BLaER1 (cell line): ENCODE results near the gene GNAI1.

Experiments used
- H3K27ac ChIP-seq: shearing (Covaris generic); formaldehyde crosslinking; 2 replicates; pipeline ENCODE4 v1.8.1; 2022
- H3K27me3 ChIP-seq: shearing (Covaris generic); formaldehyde crosslinking; 2 replicates; pipeline ENCODE4 v1.8.1; 2022
- H3K36me3 ChIP-seq: shearing (Covaris generic); formaldehyde crosslinking; 2 replicates; pipeline ENCODE4 v1.8.1; 2022
- H3K4me1 ChIP-seq: shearing (Covaris generic); formaldehyde crosslinking; 2 replicates; pipeline ENCODE4 v1.8.1; 2022
- H3K4me2 ChIP-seq: shearing (Covaris generic); formaldehyde crosslinking; 2 replicates; pipeline ENCODE4 v1.8.1; 2022
- H3K4me3 ChIP-seq: shearing (Covaris generic); formaldehyde crosslinking; 2 replicates; pipeline ENCODE4 v1.8.1; 2022
- H3K9ac ChIP-seq: shearing (Covaris generic); formaldehyde crosslinking; 2 replicates; pipeline ENCODE4 v1.8.1; 2022
- H3K9me3 ChIP-seq: shearing (Covaris generic); formaldehyde crosslinking; 2 replicates; pipeline ENCODE4 v1.8.1; 2022
- H4K20me1 ChIP-seq: shearing (Covaris generic); formaldehyde crosslinking; 2 replicates; pipeline ENCODE4 v1.8.1; 2022
- Cebpa-rat ChIP-seq: shearing (Covaris generic); IDR thresholded peaks from 2 replicates; pipeline ENCODE4 v1.8.1; 2022

Gene GNAI1

GRCh38 chr7:80199051-80199450, 64.4 kb downstream of the GNAI1 start:
- H3K4me3 ChIP-seq: no peak overlapping the region

GRCh38 chr7:80204454-80204853, 69.8 kb downstream of the GNAI1 start:
- Histone ChIP-seq H3K9me3 (no peaks in the 10 kb centered on the region), H3K27me3 (no peaks in the 10 kb centered on the region), H3K4me3 (no peak overlapping the region), H3K27ac (no peak overlapping the region), H3K4me1 (peaks cover 20% of the 10 kb centered on the region), H4K20me1 (no peaks in the 10 kb centered on the region), H3K9ac (no peak overlapping the region), H3K4me2 (no peak overlapping the region), H3K36me3 (peaks cover 20% of the 10 kb centered on the region)
- no peak for TF ChIP-seq Cebpa-rat

More at GRCh38 chr7:80199051-80199450, 64.4 kb downstream of the GNAI1 start:
- H3K9ac ChIP-seq: no peak overlapping the region
- no peaks in the 10 kb centered on the region for H3K4me1 ChIP-seq
- H3K27me3 ChIP-seq: no peaks in the 10 kb centered on the region
- no peaks in the 10 kb centered on the region for H4K20me1 ChIP-seq
- no peak for TF ChIP-seq Cebpa-rat
- peaks cover 22% of the 10 kb centered on the region for H3K36me3 ChIP-seq
- no peaks in the 10 kb centered on the region for H3K9me3 ChIP-seq
- H3K27ac ChIP-seq: no peak overlapping the region
- H3K4me2 ChIP-seq: no peak overlapping the region

GRCh38 chr7:80204919-80205318, 70.3 kb downstream of the GNAI1 start:
- no peak for TF ChIP-seq Cebpa-rat
- Histone ChIP-seq H3K4me1 (peaks cover 20% of the 10 kb centered on the region), H3K36me3 (peaks cover 15% of the 10 kb centered on the region), H3K27ac (no peak overlapping the region), H3K4me3 (no peak overlapping the region), H4K20me1 (no peaks in the 10 kb centered on the region), H3K27me3 (no peaks in the 10 kb centered on the region), H3K4me2 (no peak overlapping the region), H3K9ac (no peak overlapping the region), H3K9me3 (no peaks in the 10 kb centered on the region)

- no peaks in the 10 kb centered on the region for H3K27me3 ChIP-seq
- TF ChIP-seq Cebpa-rat: no peak
- H3K4me1 ChIP-seq: peaks cover 30% of the 10 kb centered on the region
- H3K4me3 ChIP-seq: no peak overlapping the region
- H3K36me3 ChIP-seq: peaks cover 14% of the 10 kb centered on the region
- no peak overlapping the region for H3K27ac ChIP-seq
- no peaks in the 10 kb centered on the region for H4K20me1 ChIP-seq
- peak overlapping the region; percentile 53 for H3K4me2 ChIP-seq
- no peaks in the 10 kb centered on the region; the same call in 1 of the 2 replicates for H3K9me3 ChIP-seq
- H3K9ac ChIP-seq: no peak overlapping the region
Measured at GRCh38 chr7:80206763-80207162, 72.1 kb downstream of the GNAI1 start.

GRCh38 chr7:80207501-80207900, 72.9 kb downstream of the GNAI1 start:
- Histone ChIP-seq H3K9ac (no peak overlapping the region), H3K27me3 (no peaks in the 10 kb centered on the region), H3K4me2 (peak overlapping the region; percentile 53), H3K36me3 (peaks cover 13% of the 10 kb centered on the region), H3K9me3 (no peaks in the 10 kb centered on the region; the same call in 1 of the 2 replicates), H3K27ac (peak overlapping the region; percentile 23; the same call in 1 of the 2 replicates), H3K4me3 (no peak overlapping the region), H4K20me1 (no peaks in the 10 kb centered on the region), H3K4me1 (peaks cover 30% of the 10 kb centered on the region)
- no peak for TF ChIP-seq Cebpa-rat

GRCh38 chr7:80208700-80209099, 74.1 kb downstream of the GNAI1 start:
- Histone ChIP-seq H3K4me1 (peaks cover 30% of the 10 kb centered on the region), H3K36me3 (peaks cover 19% of the 10 kb centered on the region), H3K27ac (no peak overlapping the region), H3K27me3 (no peaks in the 10 kb centered on the region), H3K4me2 (peak overlapping the region; percentile 6; the same call in 1 of the 2 replicates), H3K9me3 (no peaks in the 10 kb centered on the region; the same call in 1 of the 2 replicates), H4K20me1 (no peaks in the 10 kb centered on the region), H3K9ac (no peak overlapping the region), H3K4me3 (no peak overlapping the region)
- TF ChIP-seq Cebpa-rat: no peak

GRCh38 chr7:80210400-80210799, 75.8 kb downstream of the GNAI1 start:
- Histone ChIP-seq H3K9me3 (no peaks in the 10 kb centered on the region; the same call in 1 of the 2 replicates), H3K36me3 (peaks cover 21% of the 10 kb centered on the region), H3K4me1 (peaks cover 30% of the 10 kb centered on the region), H3K27ac (no peak overlapping the region), H4K20me1 (no peaks in the 10 kb centered on the region), H3K4me3 (no peak overlapping the region), H3K27me3 (no peaks in the 10 kb centered on the region), H3K9ac (no peak overlapping the region), H3K4me2 (no peak overlapping the region)
- TF ChIP-seq Cebpa-rat: no peak

- Histone ChIP-seq H3K27ac (no peak overlapping the region), H4K20me1 (no peaks in the 10 kb centered on the region), H3K36me3 (peaks cover 21% of the 10 kb centered on the region), H3K9me3 (no peaks in the 10 kb centered on the region; the same call in 1 of the 2 replicates), H3K4me2 (no peak overlapping the region), H3K4me3 (no peak overlapping the region), H3K27me3 (no peaks in the 10 kb centered on the region), H3K4me1 (peaks cover 29% of the 10 kb centered on the region), H3K9ac (no peak overlapping the region)
- no peak for TF ChIP-seq Cebpa-rat
Measured at GRCh38 chr7:80213814-80214213, 79.2 kb downstream of the GNAI1 start.

GRCh38 chr7:80215734-80216133, 81.1 kb downstream of the GNAI1 start:
- no peaks in the 10 kb centered on the region for H4K20me1 ChIP-seq
- TF ChIP-seq Cebpa-rat: no peak
- H3K4me3 ChIP-seq: no peak overlapping the region
- no peaks in the 10 kb centered on the region for H3K27me3 ChIP-seq
- no peak overlapping the region for H3K27ac ChIP-seq
- H3K36me3 ChIP-seq: peaks cover 21% of the 10 kb centered on the region
- H3K9me3 ChIP-seq: no peaks in the 10 kb centered on the region; the same call in 1 of the 2 replicates
- H3K4me2 ChIP-seq: 0 out of 2 replicates have a peak overlapping the region, but pooled peaks have one; percentile 8
- peaks cover 23% of the 10 kb centered on the region for H3K4me1 ChIP-seq
- H3K9ac ChIP-seq: no peak overlapping the region

- peaks cover 19% of the 10 kb centered on the region for H3K4me1 ChIP-seq
- TF ChIP-seq Cebpa-rat: no peak
- H3K27me3 ChIP-seq: no peaks in the 10 kb centered on the region
- H4K20me1 ChIP-seq: no peaks in the 10 kb centered on the region
- H3K9ac ChIP-seq: no peak overlapping the region
- H3K36me3 ChIP-seq: peaks cover 8% of the 10 kb centered on the region; the same call in 1 of the 2 replicates
- H3K9me3 ChIP-seq: no peaks in the 10 kb centered on the region
- H3K4me2 ChIP-seq: peak overlapping the region; percentile 30
- no peak overlapping the region for H3K27ac ChIP-seq
- no peak overlapping the region for H3K4me3 ChIP-seq
Measured at GRCh38 chr7:80216996-80217842, 82.6 kb downstream of the GNAI1 start.
